ENCODE measurements around the gene CPB1. TPM values are rescaled to one million over a fixed set of nuclear protein-coding genes. Genes with fewer than 3 reads are reported as not detected.

Gene CPB1
- total and polyA plus RNA-seq, 10 of the 15 experiments (the other 5 are each of a cell fraction or from before 2014, with no cell fraction given) = 4.8 TPM; not detected in 9

- no peak for DNase-seq (ENCODE audit: low read depth, low spot score)
- in situ Hi-C loops (cut with MboI) (no loop called here), intact Hi-C loops (cut with micrococcal nuclease; ENCODE audit: unreplicated experiment) (no loop called here)
- H3K9me3 ChIP-seq (replicated peaks; ENCODE audit: control insufficient read depth, insufficient read depth, low read length) = no peaks in the 10 kb centered on the region
- RAD21 ChIA-PET (ENCODE audit: unreplicated experiment) = no interaction called here
- SMC1A ChIA-PET (ENCODE audit: uncharacterized antibody, unreplicated experiment) = no interaction called here
- no peaks in the 10 kb centered on the region for H3K4me1 ChIP-seq (ENCODE audit: control insufficient read depth, insufficient read depth, low read length)
- no peak overlapping the region for H3K27ac ChIP-seq (ENCODE audit: control insufficient read depth, insufficient read depth)
- no peaks in the 10 kb centered on the region for H4K20me1 ChIP-seq (ENCODE audit: control insufficient read depth, insufficient read depth)
- H3K27me3 ChIP-seq (replicated peaks in 1 of 2; ENCODE audit: control insufficient read depth in 2 of 2, insufficient read depth in 2 of 2, low read length in 1 of 2) = no peaks in the 10 kb centered on the region
- H3K4me2 ChIP-seq (ENCODE audit: control insufficient read depth, insufficient read depth) = no peak overlapping the region
- CTCF ChIA-PET = no interaction called here
- H2AFZ ChIP-seq (ENCODE audit: control insufficient read depth, low read depth, low read length) = no peak overlapping the region
- no TSS peak for BruUV-seq (replicated peaks)
- no peaks in the 10 kb centered on the region for H3K79me2 ChIP-seq (ENCODE audit: control insufficient read depth, insufficient read depth, low read length)
- POLR2A ChIA-PET = no interaction called here
- H3K4me3 ChIP-seq = no peak overlapping the region
- no peaks in the 10 kb centered on the region for H3K36me3 ChIP-seq (ENCODE audit: control insufficient read depth in 2 of 2, insufficient read depth in 2 of 2, low read length in 1 of 2)
- TF ChIP-seq CTCF (IDR thresholded peaks at IDR 0.05 in 2 of 3, conservative IDR thresholded peaks at IDR 0.05 in 1 of 3; ENCODE audit: control insufficient read depth in 2 of 3, extremely low read depth in 1 of 3, insufficient read depth in 1 of 3, low read depth in 3 of 3, low read length in 3 of 3) = no peak
- TF ChIP-seq MLLT1 (IDR thresholded peaks at IDR 0.05) = no peak
- no peak for TF ChIP-seq JUNB (IDR thresholded peaks at IDR 0.05)
- no peak for TF ChIP-seq TARDBP (IDR thresholded peaks at IDR 0.05; ENCODE audit: borderline replicate concordance)
- no peak for TF ChIP-seq ZSCAN29 (IDR thresholded peaks at IDR 0.05)
- no peak for TF ChIP-seq RBBP5 (conservative IDR thresholded peaks at IDR 0.05)
- TF ChIP-seq CBX3 (IDR thresholded peaks at IDR 0.05; ENCODE audit: borderline replicate concordance, low read depth) = no peak
- no peak for TF ChIP-seq NR2C2 (IDR thresholded peaks at IDR 0.05; ENCODE audit: borderline replicate concordance, control insufficient read depth, insufficient read length, low read depth)
- TF ChIP-seq NKRF (conservative IDR thresholded peaks at IDR 0.05) = no peak
- TF ChIP-seq MEF2B (IDR thresholded peaks at IDR 0.05; ENCODE audit: partially characterized antibody, poor library complexity, severe bottlenecking) = no peak
- TF ChIP-seq TAF1 (IDR thresholded peaks at IDR 0.05; ENCODE audit: borderline replicate concordance, low read depth, low read length) = no peak
- TF ChIP-seq POLR2A (IDR thresholded peaks at IDR 0.05; ENCODE audit: low read depth, low read length) = no peak
- TF ChIP-seq POLR2AphosphoS2 (IDR thresholded peaks at IDR 0.05; ENCODE audit: low read depth, low read length) = no peak
- no peak for TF ChIP-seq ASH2L (IDR thresholded peaks at IDR 0.05; ENCODE audit: borderline replicate concordance, low read depth)
- no peak for TF ChIP-seq POU2F2 (IDR thresholded peaks at IDR 0.05; ENCODE audit: borderline replicate concordance, low read depth, low read length)
- H3K9ac ChIP-seq (ENCODE audit: control insufficient read depth, insufficient read depth, low read length) = no peak overlapping the region
- FAIRE-seq = no peak
- 10% methylated on average over 2 of the region's 2 CpGs for WGBS (ENCODE audit: insufficient coverage, insufficient replicate concordance, low lambda C conversion rate, missing lambda C conversion rate)
- ATAC-seq = no peak
Observed at GRCh38 chr3:148903022-148903442, 75.4 kb downstream of the CPB1 start.
